ENCODE results near the gene SLC8A2. TPM values are rescaled to one million over a fixed set of nuclear protein-coding genes. Genes with fewer than 3 reads are reported as not detected.

The SLC8A2 gene
- total RNA-seq, 1 donor from 2014 or later, result not detected

DNA sequence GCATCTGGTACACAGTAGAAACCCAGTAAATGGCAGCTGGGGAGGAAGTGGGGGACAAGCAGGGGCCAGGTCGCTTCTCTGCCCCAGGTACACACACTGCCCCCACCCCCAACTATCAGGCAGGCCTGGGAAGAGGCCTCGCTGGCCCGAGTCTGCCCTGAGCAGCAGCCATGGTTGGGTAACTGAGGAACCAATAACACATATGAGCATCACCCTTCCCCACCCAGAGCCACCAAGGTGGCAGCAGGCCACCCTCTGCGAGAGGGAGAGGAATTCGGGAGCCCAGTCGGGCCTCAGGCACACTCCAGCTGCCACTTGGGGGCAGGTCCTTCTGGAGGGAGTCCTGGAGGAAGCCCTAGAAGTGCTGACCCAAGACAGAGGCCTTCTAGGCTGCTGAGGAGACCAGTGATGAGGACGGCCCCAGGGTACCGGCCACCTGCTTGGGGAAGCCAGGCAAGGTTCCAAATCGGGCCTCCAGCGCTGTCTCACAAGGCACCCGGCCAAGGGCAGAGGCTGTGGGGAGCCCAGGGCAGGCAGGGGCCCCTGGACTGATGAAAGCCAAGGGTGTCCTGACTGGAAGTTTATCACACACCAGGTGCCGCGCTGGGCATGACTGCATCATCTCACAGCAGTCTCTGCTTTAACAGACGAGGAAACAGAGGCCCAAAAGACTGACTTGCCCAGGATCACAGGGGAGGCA, 26.3 kb upstream of the SLC8A2 start:
- H3K27me3 Mint-ChIP-seq, result no peaks in the 10 kb centered on the region
- H3K4me1 Mint-ChIP-seq, result peaks cover 2% of the 10 kb centered on the region
- H3K4me3 Mint-ChIP-seq, result no peak overlapping the region
- peaks cover 28% of the 10 kb centered on the region for H3K36me3 Mint-ChIP-seq (ENCODE audit: low read depth)
- H3K9me3 Mint-ChIP-seq, result no peaks in the 10 kb centered on the region
- intact Hi-C loops (cut with micrococcal nuclease), result no loop called here
- H3K27ac Mint-ChIP-seq, result no peak overlapping the region
- no peak for DNase-seq

DNA sequence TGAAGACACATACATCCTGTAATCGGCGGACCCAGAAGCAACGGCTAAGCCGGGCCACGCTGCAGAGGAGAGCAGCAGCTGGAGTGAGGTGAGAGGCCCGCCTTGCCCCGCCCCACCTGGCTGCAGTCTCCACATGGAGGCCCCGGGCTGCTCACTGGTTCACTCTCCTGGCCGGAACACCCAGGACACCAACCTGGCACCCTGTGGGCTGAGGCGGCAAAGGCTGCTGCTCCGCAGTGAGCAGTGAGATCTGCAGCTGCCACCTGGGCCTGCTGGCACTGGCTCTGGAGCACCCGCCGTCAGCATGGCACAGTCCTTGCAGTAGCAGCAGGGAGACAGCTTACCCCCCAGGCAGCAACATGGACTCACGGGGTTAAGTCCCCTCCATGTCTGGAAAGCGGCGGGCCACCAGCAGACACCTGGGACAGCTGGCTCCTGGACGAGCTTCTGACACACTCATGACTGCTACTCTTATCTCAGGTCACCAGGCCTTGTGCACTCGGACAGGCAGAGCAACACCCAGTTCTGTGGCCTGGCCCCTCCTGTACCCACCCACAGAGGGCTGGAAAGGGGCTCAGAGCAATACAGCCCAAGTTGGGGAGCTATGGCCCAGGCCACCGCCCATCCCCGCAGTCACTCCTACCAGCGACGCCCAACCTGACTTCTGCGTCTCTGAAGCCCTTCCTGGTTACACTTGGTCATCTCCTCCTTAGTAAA, 25.5 kb upstream of the SLC8A2 start:
- no peak for DNase-seq
- H3K4me3 Mint-ChIP-seq, result no peak overlapping the region
- intact Hi-C loops (cut with micrococcal nuclease), result no loop called here
- H3K27me3 Mint-ChIP-seq, result no peaks in the 10 kb centered on the region
- no peak overlapping the region for H3K27ac Mint-ChIP-seq
- H3K4me1 Mint-ChIP-seq, result peaks cover 2% of the 10 kb centered on the region
- H3K9me3 Mint-ChIP-seq, result no peaks in the 10 kb centered on the region
- H3K36me3 Mint-ChIP-seq (ENCODE audit: low read depth), result peaks cover 24% of the 10 kb centered on the region

DNA sequence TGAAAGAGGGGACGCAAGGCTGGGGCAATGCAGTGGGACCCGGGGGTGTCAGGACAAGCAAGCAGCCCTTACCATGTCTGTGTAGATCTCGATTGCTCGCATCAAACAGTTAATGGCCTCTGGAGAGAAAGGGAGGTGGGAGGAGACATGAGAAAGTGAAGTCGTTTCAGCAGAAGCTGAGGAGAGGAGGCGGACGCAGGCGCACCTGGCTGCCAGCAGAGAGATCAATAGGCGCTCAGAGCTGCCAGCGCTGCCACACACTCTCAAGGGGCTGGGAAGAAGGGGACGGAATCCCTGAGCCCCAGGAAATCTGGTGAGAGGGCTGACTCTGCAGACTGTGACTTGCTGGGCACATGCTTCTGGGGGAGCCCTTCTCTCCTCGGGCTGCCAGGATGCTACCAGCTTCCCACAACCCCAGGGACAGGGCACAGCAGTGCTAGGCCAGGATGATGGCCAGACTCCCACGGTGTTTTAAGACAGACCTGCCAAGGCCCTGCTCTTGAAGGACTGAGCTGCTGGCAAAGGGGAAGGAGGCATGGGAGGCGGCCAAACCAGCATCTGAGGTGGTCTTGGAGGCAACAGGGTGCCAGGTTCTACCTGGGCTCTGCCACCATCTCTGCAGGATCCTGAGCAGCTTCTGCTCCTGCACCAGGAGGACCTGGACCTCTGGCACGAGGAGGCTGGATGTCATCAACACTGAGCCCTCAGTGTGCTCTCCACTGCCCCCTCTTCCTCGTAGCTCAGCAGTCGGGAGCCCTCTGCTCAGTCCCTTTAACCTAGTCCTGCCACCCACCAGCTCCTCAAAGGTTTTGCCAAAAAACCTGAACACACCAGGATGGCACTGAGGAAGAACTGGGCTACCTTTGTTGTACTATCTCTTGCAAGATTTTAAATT, 24.0 kb upstream of the SLC8A2 start:
- DNase-seq, result no peak
- intact Hi-C loops (cut with micrococcal nuclease), result no loop called here
- Mint-ChIP-seq H3K4me1 (no peaks in the 10 kb centered on the region), H3K9me3 (no peaks in the 10 kb centered on the region), H3K36me3 (ENCODE audit: low read depth) (peaks cover 24% of the 10 kb centered on the region), H3K27me3 (no peaks in the 10 kb centered on the region), H3K27ac (no peak overlapping the region), H3K4me3 (no peak overlapping the region)

DNA sequence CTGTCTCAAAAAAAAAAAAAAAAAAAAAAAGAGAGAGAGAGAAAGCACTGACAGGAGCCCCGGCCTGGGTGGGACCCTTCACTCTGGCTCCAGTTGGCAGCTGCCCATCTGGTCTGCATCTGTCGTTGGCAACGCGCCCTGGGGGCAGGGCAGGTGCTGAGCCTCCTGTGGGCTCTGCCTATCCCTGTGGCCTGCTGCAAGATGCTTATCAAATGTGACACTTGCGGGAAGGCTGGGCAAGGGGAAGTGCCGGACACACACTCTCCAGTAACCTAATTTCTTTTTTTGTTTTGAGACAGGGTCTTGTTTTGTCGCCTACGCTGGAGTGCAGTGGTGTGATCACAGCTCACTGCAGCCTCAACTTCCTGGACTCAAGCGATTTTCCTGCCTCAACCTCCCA, 23.0 kb upstream of the SLC8A2 start:
- Mint-ChIP-seq H3K27ac (no peak overlapping the region), H3K9me3 (no peaks in the 10 kb centered on the region), H3K36me3 (ENCODE audit: low read depth) (peaks cover 31% of the 10 kb centered on the region), H3K27me3 (no peaks in the 10 kb centered on the region), H3K4me1 (peaks cover 2% of the 10 kb centered on the region), H3K4me3 (no peak overlapping the region)
- intact Hi-C loops (cut with micrococcal nuclease), result no loop called here
- no peak for DNase-seq

DNA sequence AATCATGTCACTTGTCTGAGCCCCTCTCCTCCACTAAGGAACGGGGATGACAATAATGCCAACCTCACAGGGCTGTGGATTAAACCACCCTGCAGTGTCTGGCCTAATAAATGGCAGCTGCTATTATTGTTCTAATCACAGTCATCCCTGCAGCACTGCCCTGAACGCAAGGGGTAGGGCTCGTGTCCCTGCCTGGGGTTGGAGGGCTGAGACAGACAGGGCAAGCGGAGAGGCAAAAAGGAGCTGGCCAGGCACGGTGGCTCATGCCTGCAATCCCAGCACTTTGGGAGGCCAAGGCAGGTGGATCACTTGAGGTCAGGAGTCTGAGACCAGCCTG, 22.5 kb upstream of the SLC8A2 start:
- no peak for DNase-seq
- no peak overlapping the region for H3K4me3 Mint-ChIP-seq
- intact Hi-C loops (cut with micrococcal nuclease), result no loop called here
- H3K4me1 Mint-ChIP-seq, result peaks cover 2% of the 10 kb centered on the region
- peaks cover 33% of the 10 kb centered on the region for H3K36me3 Mint-ChIP-seq (ENCODE audit: low read depth)
- H3K27me3 Mint-ChIP-seq, result no peaks in the 10 kb centered on the region
- H3K9me3 Mint-ChIP-seq, result no peaks in the 10 kb centered on the region
- H3K27ac Mint-ChIP-seq, result no peak overlapping the region

DNA sequence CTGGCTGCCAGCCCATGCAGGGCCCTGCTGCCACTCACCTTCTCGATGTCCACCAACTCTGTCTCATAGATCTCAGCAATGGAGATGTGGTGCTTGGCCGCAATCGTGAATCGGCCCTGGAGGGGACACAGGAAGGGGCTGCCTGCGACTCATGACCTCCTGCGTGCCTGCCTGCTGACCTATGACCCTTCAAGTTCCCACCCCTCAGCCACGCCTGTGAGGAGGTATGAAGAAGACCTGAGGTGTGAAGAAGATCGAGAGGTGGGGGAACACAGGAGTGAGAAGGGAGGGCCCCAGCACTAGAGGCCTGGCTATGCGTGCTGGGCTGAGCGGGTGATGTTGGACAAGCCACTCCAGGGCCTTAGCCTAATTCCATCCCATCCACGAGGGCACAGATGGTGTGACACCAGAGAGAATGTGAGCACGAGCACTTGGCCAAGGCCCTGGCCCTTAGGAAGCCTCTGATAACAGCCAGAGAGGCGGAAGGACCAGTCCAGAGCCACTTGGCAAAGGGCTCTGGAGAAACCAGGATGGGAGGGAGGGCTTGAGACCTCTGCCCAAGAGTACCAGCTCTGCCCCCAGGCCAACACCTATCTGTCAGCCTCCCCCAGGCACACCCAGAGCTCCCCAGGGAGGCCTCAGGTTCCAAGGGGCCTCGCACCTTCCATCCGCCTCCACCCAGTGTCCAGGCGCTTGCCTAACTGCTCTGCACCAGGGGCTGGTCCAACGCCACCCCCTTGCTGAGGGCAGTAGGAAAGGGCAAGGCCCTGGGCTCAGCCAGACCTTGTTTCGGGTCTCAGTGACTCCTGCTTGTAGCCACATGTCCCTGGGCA, 21.9 kb upstream of the SLC8A2 start:
- H3K27ac Mint-ChIP-seq, result no peak overlapping the region
- H3K27me3 Mint-ChIP-seq, result no peaks in the 10 kb centered on the region
- H3K36me3 Mint-ChIP-seq (ENCODE audit: low read depth), result peaks cover 31% of the 10 kb centered on the region
- no peak overlapping the region for H3K4me3 Mint-ChIP-seq
- peaks cover 2% of the 10 kb centered on the region for H3K4me1 Mint-ChIP-seq
- intact Hi-C loops (cut with micrococcal nuclease), result no loop called here
- DNase-seq, result no peak
- no peaks in the 10 kb centered on the region for H3K9me3 Mint-ChIP-seq

DNA sequence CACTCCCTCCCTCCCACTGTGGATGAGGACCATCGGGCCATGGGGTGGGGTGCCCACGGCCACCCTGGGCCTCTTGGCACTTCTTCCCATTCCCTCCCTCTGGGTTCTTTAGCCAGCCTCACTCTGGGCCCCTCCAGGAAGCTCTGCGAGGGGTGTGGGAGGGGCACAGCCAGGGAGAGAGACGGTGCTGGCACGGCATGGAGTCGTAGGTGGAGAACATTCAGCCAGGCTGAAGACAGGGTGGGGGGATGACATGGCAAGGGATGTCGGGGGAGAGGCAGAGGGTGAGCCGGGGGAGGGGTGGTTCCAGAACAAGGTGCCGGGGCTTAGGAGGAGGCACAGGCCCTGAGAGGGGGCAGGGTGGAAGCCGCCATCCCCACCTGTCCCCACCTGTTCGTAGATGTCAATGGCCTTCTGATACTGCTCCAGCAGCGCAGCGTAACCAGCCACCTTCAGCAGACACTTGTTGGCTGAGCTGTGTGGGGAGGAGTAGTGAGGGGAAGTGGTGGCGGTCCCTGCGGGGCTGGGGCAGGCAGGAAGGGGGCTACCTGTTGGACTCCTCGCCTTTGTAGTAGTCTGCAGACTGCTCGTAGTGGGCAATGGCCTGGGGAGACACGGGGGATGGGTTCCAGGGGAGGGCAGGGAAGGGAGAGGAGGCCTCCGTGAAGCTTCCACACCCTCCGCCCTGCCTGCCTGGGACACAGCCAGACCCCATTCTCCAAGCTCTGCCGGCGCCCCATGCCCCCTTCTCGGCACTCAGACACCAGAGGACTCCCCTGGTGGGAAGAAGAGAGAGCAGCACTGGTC, 21.1 kb upstream of the SLC8A2 start:
- no peaks in the 10 kb centered on the region for H3K9me3 Mint-ChIP-seq
- H3K27me3 Mint-ChIP-seq, result no peaks in the 10 kb centered on the region
- no peak overlapping the region for H3K4me3 Mint-ChIP-seq
- no peak overlapping the region for H3K27ac Mint-ChIP-seq
- peaks cover 38% of the 10 kb centered on the region for H3K36me3 Mint-ChIP-seq (ENCODE audit: low read depth)
- peaks cover 2% of the 10 kb centered on the region for H3K4me1 Mint-ChIP-seq
- intact Hi-C loops (cut with micrococcal nuclease), result no loop called here
- DNase-seq, result no peak

DNA sequence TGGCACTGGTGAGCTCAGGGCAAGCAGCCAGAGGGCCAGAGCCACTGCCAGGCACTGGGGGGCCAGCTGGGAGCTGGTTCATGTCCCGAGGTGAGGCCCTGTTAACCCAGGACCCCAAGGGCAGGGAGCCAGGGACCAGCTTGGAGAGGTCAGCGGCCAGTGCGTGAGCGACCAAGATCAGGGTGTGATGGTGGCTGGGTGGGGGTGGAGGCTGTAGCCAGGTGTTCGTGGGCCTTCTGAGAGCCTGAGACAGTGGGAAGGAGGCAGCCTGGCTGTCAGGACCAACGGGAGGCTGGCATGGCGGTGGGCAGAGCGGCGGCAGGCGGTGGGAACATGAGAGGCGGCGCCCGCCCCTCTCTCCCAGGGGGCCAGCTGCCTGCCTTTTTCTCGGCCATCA, 20.4 kb upstream of the SLC8A2 start:
- Mint-ChIP-seq H3K27ac (peak overlapping the region; percentile 53), H3K27me3 (no peaks in the 10 kb centered on the region), H3K4me1 (peaks cover 4% of the 10 kb centered on the region), H3K36me3 (ENCODE audit: low read depth) (peaks cover 37% of the 10 kb centered on the region), H3K9me3 (no peaks in the 10 kb centered on the region), H3K4me3 (no peak overlapping the region)
- no peak for DNase-seq
- intact Hi-C loops (cut with micrococcal nuclease), result no loop called here

DNA sequence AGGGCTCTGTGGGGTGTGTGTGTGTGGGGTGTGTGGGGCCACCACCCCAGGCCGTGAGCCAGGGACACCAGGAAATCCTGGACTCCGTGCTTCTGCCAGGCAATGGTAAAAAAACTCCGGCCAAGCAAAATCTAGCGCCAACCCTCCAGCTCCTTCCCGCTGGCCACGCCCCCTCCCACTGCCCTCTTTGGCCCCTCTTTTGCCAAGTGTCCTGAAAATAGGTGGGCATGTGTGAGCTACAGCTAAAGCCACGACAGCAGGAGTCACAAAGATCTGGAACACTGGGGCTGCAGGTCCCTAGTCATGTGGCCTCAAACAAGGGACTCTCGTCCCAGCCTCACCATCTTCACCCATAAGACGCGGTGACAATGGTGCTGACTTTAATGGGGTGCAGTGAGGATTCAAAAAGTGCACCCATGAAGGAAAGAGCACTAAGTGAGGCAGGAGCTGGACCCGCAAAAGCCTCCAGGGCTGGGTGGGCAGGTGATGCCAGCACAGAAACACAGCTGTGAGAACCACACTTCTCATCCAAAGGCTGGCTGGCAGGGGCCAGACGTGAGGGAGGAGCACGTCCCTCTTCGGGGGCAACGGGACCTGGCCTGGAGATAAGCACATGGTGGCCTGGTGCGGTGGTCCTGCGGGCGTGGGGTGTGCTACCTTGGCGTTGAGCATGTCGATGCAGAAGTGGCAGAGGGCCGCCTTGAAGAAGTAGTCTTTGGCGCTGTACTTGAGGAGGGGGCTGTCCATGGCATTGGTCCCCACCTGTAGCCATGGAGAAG, 19.9 kb upstream of the SLC8A2 start:
- intact Hi-C loops (cut with micrococcal nuclease), result no loop called here
- peaks cover 34% of the 10 kb centered on the region for H3K36me3 Mint-ChIP-seq (ENCODE audit: low read depth)
- H3K9me3 Mint-ChIP-seq, result no peaks in the 10 kb centered on the region
- no peaks in the 10 kb centered on the region for H3K27me3 Mint-ChIP-seq
- H3K4me1 Mint-ChIP-seq, result peaks cover 4% of the 10 kb centered on the region
- no peak overlapping the region for H3K4me3 Mint-ChIP-seq
- H3K27ac Mint-ChIP-seq, result peak overlapping the region; percentile 53
- no peak for DNase-seq

DNA sequence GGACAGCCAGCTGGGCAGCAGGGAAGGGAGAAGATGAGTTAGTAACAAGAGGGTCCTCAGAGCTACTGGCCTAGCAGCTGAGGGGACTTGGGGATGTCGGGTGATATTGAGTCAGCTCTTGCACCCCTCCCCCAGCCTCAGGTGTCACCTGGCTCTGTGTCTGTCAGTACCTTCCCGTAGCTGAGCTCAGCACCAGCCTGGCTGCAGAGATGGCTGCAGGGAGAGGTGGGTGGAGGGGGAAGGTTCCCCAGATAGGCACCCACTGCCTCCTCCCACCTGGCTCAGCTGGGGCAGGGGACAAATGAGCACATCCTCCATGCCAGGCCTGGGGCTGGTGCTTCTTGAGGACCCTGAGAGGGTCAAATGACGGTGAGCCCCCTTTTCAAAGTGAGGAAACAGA, 19.2 kb upstream of the SLC8A2 start:
- peaks cover 4% of the 10 kb centered on the region for H3K4me1 Mint-ChIP-seq
- no peak overlapping the region for H3K4me3 Mint-ChIP-seq
- H3K27me3 Mint-ChIP-seq, result no peaks in the 10 kb centered on the region

DNA sequence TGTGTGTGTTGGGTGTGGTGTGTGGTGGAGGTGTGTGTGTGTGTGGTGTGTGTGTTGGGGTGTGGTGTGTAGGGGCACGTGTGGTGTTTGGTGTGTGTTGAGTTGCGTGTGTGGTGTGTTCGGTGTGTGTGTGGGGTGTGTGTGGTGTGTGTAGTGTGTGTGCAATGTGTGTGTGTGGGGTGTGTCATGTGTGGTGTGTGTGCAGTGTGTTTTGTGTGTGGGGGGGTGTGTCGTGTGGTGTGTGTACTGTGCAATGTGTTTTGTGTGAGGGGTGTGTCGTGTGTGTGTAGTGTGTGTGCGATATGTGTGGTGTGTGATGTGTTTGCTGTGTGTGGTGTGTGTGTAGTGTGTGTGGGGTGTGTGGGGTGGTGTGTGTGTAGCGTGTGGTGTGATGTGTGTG, 18.3 kb upstream of the SLC8A2 start:
- Mint-ChIP-seq H3K27ac (no peak overlapping the region), H3K9me3 (no peaks in the 10 kb centered on the region), H3K4me1 (peaks cover 11% of the 10 kb centered on the region), H3K36me3 (ENCODE audit: low read depth) (peaks cover 34% of the 10 kb centered on the region), H3K4me3 (no peak overlapping the region), H3K27me3 (no peaks in the 10 kb centered on the region)
- intact Hi-C loops (cut with micrococcal nuclease), result no loop called here
- DNase-seq, result no peak

More for the DNA sequence above, 19.2 kb upstream of the SLC8A2 start:
- H3K27ac Mint-ChIP-seq, result no peak overlapping the region
- H3K36me3 Mint-ChIP-seq (ENCODE audit: low read depth), result peaks cover 34% of the 10 kb centered on the region
- H3K9me3 Mint-ChIP-seq, result no peaks in the 10 kb centered on the region
- no peak for DNase-seq
- intact Hi-C loops (cut with micrococcal nuclease), result no loop called here

DNA sequence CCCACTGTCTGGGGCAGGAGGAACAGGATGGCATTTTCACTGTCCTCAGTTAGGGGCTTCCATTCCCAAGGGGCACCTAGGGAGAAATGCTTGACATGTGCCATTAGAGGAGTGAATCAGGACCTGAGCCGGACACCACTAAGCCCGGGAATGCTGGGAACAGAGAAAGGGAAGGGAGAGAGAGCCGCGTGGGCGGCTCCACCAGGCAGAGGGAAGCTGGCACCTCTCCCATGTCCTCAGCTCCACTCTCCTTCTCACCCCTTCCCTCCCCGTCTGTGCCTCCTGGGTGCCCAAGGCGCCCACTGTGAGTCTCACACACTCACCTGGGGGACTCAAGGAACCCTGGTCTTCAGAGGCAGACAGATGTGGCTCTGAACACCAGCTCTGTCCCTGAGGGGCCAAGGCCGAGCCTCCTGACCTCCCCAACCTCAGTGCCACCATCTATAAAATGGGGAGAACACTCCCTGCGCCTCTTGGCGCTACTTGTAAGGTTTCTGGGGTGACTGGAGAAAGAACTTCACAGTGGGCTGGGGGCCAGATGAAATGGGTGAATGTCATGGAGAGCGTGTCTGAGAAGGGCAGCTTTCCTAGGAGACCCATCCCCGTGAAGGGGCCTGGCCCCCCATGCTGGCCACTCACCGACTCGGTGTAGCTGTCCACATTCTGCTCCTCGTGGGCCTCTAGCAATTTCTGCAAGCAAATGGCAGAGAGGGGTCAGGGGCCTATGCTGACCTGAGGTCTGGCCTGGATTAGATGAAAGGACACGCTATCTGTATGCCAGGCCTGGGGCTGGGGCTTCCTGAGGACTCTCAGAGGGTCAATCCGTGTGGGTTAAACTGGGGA, 17.6 kb upstream of the SLC8A2 start:
- intact Hi-C loops (cut with micrococcal nuclease), result loop anchor here (10.0 kb wide), 1 partner anchor 116 kb away; the partner anchor contains the start of gene BICRA
- Mint-ChIP-seq H3K27ac (no peak overlapping the region), H3K36me3 (ENCODE audit: low read depth) (peaks cover 34% of the 10 kb centered on the region)

More for the DNA sequence above, 17.6 kb upstream of the SLC8A2 start:
- Mint-ChIP-seq H3K27me3 (no peaks in the 10 kb centered on the region), H3K4me1 (peaks cover 15% of the 10 kb centered on the region), H3K4me3 (no peak overlapping the region), H3K9me3 (no peaks in the 10 kb centered on the region)
- DNase-seq, result no peak
